DMS 273 treated with DMSO at 0.1 percent for 48 hours (cell line): ENCODE measurements around the gene MPZL1.

Experiments
- DNase-seq: peaks from one replicate; lab custom pipeline; 2025; lab: John Stamatoyannopoulos, UW

The MPZL1 gene

DNA sequence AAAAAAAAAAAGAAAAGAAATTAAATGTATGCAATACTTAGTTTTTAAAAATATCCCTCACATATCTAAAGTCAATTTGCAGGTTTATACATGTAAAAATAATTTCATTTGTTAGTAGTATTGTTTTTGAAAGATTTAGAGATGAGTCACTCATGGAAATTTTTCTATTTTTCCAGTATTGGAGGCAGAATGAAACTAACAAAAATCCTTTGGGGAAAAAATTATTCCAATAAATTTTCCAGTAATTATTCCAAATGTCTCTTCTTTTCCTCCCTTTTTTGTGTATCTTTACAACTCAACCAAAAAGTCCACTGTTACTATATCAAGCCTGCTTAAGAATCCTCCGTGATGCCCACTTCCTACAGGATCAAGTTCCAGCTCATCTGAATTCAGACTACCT lies 29.9 kb downstream of the MPZL1 start:
- no peak for DNase-seq

DNA sequence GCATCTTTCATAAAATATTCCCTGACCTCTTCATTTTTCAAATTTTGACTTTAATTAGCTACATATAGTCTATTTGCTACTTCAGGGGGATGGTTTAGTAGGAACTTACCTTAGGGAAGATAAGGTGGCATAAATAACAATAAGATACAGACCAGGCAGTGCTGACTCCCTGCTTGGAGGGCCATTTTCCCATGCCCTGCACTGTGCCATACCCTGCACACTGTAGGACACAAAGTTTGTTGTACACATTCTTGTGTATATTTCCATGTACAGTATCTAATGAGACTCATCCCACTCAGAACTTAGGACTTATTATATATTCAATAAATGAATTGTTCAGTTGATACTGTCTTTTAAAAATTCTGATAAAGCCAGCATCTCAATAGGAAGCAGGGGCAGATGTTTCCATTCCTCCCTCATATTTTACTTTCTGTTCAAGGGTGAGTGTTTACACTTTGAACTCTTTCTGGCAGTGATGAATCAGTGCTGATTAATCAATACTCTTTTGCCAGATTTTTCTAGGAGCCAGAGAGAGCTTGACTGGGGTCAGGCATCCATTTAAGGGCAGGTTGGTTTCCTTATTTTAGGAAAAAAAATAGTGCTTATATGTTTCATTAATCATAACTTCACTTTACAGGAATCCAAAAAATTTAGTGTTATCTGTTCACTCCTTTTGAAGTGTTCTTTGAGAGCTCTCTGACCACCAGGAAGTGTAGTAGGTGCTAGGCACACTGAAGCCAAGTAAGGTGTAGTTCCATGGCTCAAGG lies 30.6 kb downstream of the MPZL1 start:
- no peak for DNase-seq

DNA sequence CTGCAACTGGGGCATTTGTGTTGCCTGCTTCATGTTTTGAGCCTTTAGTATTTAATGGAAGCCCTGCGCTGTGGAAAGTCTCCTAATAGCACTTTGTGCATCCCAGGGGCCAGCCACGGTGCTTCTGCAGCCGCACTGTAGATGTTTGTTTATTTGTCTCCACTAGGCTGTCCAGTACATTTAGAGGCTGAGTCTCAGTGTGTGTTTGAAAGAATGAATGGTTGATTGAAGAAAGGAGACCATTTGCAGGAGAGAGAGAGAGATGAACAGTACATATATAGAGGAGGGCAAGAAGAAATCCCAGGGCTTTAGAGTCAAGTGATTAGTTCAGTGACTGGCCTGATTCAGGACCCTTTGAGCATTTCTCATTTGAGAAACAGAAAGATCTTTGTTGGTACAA lies 33.9 kb downstream of the MPZL1 start:
- DNase-seq: no peak

DNA sequence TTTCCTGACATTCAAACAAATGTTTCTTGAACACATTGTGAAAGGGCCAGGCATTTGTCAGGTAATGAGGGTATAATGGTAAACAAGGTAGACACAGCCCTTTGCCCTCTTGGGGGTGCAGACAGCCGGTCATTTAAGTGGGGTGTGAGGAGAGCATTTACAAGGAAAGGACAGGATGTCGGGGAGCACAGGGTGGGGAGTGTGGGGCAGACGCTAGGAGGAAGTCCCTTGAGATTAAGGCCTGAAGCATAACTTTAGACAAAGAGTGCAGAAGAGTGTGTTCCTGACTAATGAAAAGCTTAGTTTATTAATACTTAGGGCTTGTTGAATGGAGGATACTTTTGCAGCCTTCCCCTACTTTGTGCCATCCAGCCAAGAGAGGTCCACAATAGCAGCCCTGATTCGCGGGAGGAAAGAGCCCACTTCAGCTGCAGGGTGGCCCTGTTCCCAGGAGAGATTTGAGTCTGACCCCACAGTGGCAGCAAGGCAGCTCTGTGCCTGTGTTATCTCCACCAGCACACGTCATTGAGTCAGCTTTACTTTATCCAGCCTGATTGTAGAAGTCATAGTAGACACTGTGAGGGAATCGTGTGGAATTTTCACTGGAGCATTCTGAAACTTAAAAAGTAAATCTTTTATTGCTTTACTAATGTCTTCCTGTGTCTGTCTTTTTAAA lies 35.1 kb downstream of the MPZL1 start:
- no peak for DNase-seq

DNA sequence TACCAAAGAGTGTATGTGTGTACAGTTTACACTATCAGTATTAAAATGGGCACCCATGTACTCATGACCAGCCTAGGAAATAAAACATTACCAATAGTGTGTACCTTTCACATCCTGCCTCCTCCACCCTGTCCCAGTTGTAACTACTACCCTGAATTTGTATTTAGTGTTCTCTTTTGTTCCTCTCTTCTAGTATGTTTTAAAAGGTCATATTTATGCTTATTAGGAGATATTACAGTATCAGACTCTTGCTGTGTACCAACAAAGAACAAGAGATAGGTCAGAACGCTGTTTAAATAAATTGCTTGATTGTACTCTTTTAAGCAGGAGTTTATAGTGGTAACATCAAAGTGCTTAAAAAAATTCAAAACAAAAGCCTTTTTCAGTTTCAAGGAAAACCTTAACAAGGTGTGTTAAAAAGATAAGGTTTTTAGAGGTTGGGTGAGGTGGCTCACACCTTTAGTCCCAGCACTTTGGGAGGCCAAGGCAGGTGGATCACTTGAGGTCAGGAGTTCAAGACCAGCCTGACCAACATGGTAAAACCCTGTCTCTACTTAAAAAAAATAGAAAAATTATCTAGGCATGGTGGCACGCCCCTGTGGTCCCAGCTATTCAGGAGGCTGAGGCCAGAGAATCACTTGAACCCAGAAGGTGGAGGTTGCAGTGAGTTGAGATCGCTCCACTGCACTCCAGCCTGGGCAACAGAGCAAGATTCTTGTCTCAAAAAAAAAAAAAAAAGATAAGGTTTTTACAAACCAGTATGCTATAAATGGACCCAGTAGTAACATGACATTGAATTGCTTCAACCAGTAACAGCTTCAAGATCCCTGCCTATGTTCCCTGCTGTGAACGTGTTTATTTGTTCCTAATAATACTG lies 35.9 kb downstream of the MPZL1 start:
- DNase-seq: no peak

DNA sequence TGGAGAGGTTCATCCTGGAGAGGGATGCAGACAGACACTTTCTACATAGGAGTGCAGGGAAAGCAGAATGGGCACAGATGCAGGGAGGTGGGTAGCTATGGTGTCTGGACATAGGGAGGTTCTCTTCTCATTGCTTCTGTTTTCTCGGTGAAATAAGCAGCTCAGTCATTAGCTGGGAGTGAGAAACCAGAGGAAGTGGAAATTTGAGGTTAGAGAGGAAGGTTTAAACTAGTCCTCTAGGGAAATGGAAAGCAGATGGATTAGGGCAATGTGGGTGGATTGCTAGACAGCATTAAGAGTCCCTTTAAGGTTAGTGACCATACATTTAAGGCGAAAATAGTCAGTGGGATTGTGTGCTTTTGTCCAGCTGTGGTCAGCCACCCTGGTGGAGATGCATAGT lies 39.6 kb downstream of the MPZL1 start:
- DNase-seq: no peak

DNA sequence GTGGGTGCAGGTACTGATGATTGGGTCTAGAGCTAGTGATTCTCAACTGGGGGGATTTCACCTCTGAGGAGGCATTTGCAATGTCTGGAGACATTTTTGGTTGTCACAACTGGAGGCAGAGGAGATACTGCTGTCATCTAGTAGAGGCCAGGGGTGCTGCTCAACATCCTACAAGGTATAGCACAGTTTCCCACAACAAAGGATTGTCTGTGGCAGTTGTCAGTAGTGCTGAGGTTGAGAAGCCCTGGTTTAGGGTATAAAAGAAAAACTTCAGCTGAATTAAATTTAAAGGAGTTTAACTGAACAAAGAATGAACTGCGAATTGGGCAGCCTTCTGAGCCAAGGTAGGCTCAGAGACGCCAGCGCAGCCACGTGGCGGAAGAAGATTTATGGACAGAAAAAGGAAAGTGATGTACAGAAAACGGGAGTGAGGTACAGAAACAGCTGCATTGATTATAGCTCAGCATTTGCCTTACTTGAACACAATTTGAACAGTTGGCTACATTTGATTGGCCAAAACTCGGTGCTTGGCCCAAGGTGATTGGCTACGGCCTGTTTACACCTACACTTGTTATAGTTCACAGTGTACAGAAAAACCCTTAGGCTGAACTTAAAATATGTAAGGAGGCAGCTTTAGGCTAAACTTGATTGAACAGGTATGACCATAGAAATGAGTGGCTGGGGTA lies 40.4 kb downstream of the MPZL1 start:
- no peak for DNase-seq

DNA sequence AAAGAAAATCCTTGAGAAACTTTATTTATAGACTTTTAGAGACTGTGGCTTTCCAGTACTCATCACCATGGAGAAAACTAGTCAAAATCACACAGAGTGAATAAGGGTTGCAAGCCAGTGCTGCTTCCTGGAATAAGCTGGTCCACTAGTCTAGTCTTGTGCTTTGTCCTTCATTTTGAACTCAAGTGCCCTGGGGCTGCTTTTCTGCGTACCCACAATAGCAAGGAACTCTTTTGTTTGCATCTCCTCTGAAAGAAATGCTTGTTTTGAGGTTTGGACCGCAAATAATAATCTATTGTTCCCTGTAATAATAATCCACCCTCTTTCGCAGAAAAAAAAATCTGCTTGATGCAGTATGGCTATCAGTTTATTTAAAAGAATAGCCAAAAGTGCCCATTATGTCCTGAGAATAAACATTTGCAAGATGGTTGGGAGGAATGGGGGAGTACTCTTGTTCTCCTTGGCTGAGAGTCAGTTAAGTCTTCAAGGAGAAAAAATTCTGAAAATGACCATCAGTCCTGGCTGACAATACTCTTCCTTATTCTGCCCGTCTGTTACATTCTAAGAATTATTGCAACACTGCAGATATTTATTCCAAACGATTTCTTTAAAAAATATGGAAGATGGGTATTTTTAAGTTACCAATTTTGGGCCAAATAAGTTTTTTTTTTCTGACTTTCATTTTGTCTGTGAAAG lies 41.9 kb downstream of the MPZL1 start:
- DNase-seq: no peak

DNA sequence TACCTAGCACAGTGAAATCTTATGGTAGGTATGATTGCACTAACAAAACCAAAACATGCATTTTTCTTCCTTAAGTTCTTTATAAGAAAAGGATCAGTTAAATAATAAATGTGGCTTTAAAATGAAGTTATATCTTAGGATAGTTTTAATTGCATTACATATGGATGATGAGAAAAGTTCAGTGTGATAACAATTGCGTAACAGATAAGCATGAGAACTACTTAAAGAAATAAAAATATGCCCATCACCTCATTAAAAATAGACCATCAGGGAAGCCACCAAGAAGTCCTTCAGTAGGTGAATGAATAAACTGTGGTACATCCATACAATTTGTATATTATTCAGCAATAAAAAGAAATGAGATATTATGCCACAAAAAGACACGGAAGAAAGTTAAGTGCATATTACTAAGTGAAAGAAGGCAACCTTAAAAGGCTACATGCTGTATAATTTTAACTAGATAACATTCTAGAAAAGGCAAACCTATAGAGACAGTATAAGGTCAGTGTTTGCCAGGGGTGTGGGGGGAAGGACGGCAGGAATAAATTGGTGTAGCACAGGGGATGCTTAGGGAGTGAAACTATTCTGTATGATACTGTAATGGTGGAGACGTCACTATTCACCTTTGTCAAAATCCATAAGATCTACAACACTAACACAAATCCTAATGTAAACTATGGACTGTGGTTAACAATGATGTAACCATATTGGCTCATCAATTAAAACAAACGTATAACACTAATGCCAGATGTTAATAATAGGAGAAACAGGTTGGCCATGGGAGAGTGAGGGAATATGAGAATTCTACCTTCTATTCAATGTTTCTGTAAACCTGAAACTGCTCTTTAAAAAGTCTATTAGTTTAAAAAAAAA lies 42.9 kb downstream of the MPZL1 start:
- no peak for DNase-seq

DNA sequence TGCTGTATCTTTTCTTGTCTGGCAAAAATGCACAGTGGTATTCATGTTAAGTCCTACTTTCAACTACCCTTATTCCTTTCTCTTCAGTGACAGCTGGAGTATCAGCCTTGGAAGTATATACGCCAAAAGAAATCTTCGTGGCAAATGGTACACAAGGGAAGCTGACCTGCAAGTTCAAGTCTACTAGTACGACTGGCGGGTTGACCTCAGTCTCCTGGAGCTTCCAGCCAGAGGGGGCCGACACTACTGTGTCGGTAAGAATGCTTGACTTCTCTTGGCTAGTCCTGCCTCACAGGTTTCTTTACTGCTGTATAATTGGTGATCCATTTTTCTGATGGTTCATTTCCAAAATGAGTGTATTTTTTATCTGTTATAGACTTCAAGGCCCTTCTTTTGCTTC lies 43.7 kb downstream of the MPZL1 start:
- DNase-seq: no peak

DNA sequence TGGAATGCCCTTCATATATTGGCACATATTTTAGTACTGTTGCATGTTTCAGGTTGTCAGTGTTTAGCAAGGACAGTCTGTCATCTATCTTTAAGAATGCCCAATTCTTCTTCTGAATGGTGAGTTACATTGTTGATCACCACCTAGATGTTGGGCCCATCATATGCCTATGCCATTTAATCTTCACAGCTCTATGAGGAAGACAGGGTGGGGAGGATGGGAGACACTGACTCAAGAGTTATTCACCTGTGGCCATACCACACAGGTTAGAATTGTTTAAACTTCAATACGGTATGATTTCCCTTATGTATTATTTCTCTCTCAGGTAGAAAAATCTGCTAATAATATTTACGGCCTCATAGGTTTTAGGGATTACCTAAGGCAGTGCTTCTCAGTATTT lies 44.8 kb downstream of the MPZL1 start:
- DNase-seq: no peak

DNA sequence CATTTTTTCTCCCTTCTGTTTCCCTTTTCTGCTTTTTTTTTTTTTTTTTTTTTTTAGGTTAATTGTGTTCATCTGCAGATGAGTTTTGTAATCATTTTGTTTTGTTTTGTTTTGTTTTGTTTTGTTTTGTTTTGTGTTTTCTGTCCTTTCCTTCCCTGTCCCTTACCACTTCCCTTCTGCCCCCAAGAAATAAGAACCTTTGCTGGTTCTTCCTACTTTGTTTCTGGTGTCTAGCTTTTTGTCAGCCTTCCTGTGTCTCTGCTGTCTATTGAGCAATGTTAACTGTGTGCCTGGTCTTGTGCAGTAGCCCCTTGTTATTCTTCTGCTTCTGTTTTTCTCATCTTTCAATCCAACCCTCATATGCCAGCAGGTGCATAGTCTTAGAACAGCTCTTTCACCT lies 46.0 kb downstream of the MPZL1 start:
- DNase-seq: no peak

DNA sequence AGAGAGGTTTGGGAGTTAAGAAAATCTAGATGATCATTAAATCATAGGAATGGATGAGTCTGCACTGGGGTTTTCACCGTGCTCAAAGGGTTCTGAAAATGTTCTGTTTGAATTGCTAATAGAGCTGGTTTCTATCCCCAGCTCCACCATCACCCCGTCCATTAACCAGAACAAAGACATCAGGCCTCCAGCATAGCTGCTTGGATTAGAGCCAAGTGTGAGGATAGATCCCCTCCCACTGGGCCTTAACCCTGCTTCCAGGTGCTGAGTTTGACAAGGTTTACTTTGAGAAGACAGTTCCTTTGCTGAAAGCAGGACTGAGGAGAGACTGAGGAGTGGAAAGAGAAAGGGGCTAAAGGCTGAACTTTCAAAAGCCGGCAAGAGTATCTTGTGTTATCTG lies 48.3 kb downstream of the MPZL1 start:
- no peak for DNase-seq

DNA sequence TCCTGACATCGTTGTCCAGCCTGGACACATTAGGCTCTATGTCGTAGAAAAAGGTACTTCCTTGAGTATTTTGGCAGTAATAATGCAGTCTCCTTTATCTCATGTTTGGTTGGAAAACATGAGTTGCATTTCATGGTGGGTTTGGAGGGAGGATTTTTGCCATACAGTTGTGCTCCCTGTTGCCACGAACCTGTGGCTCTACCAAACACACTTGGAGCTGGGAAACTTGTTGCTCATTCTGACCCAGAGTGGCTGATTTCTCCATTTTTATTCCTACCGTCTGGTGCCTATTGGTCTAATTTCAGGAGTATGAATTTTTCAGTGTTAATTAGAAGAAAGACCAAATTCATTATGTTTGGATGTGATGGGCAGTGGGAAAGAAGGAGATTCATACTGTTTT lies 50.7 kb downstream of the MPZL1 start:
- no peak for DNase-seq

DNA sequence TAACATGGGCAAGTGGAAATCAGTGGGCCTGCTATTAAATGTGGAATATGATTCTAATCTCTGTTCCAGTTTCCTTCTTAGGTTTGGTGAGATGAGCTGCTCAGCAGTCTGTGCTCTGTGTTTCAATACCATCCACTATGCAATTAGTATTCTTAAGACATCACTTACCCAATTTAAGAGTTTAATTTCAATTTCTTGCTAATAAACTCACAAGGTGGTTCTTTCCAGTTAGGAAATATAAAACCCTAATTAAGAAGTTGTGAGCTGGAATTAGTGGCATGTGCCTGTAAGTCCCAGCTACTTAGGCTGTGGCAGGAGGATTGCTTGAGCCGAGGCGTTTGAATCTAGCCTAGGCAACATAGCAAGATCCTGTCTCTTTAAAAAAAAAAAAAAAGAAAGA lies 51.7 kb downstream of the MPZL1 start:
- DNase-seq: no peak

DNA sequence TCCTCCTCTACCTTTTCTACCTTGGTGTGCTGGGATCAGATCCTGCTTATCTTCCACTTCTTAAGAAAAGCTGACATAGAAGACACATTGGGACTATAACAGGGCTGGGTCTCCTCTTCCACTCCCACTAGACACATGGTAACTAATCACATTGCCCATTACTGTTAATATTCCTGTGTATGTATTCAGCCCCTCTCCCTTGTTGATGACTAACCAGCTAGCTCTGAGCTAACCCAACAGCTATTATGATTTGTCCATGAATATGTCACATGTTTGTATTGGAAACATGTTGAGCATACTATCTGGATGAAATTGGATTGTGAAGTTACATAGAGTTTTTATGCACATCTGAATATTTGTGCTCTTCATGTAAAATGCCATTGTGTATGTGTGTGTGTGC lies 52.9 kb downstream of the MPZL1 start:
- no peak for DNase-seq

DNA sequence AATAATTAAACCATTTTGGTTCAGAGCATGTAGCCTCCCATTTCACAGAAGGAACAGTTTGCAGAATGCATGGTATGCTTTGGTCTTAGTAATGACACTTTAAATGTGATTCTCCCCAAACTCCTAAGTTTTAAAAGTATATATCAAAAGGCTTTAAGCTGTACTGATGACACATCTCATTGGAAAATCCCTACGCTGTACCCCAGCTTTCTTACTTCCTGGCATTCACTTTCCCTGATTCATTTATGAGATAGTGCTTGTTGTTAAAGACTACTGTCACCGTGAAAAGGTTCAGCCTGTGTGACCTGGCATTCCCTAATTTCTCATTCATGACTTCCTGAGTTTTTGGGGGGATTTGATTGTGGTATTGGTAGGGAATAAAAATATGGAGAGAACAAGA lies 53.4 kb downstream of the MPZL1 start:
- DNase-seq: no peak

DNA sequence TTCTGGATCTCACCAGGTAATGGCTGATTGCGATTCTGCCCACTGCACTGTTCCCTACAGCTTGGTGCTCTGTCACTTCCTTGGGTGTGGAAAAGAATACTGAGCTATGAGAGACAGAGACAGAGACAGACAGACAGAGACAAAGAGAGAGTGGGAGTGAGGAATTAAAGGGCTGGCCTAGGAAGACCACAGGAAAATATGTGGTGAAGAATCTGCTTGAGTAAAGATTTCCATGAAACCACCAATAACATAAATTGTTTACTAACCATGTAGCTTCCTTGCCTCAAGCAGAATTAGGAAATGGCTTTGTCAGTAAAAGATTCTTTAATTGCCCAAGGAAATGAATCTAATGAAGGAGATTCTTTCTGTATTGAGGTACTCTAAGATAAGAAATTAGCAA lies 54.4 kb downstream of the MPZL1 start:
- no peak for DNase-seq

DNA sequence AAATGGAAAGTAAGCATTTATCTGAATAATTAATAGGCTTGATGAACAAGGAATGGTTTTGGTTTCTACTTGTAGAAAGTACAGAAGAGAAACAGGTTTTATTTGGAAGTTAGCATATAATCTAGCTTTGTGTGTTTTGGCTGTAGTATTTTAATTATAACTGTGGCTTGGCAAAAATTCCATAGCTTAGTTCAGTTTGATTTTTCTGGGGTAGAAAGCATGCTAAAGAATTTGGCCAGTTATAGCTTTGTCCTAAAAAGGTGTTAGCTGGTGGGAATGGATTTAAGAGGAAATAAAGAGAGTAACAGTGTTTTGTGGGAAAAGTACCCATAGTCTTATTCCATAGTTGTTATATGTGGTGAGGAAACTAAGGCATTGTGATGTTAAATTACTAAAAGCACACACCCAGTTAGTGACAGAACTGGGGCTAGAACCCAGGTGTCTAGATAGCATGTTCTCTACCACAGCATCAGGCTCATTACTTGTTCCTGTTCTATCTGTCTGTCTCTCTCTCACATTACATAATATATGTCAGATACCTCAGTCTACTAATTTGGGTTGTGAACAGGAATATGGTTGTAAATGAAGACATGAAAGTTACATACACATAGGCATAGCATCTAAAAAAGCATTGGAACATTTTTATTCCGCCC lies 55.0 kb downstream of the MPZL1 start:
- no peak for DNase-seq

DNA sequence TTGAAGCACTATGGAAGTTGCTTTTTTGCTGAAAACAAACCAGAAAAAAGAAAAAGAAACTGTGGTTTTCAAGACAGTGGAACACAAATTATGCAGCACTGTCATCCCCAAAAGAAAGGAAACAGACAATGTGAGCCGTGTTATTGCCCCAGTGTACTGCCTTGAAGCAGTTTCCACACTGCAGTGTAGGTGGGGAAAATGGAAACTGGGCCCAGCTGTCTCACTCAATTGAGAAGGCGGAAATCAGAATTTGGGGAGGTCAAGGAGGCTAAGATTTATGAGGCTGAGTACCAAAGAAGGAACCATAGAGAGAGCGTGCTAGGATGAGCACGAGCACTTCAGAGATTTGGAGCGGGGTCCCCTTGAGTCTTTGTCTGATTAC lies 55.5 kb downstream of the MPZL1 start:
- DNase-seq: no peak
